ENCODE measurements around the gene PAK6.
A peak's percentile ranks its signal among the peaks of the same experiment; 100 is the strongest.

Gene PAK6

GRCh38 chr15:40312370-40313158 lies 73.7 kb downstream of the PAK6 start:
- no peak for DNase-seq

GRCh38 chr15:40313531-40314398 lies 74.9 kb downstream of the PAK6 start:
- DNase-seq, result peak; percentile 67

- DNase-seq, result no peak
Measured at GRCh38 chr15:40314723-40315276, 75.9 kb downstream of the PAK6 start.

- DNase-seq, result no peak
Measured at GRCh38 chr15:40316931-40317330, 78.1 kb downstream of the PAK6 start.

GRCh38 chr15:40317580-40317979 lies 78.7 kb downstream of the PAK6 start:
- no peak for DNase-seq

- no peak for DNase-seq
Measured at GRCh38 chr15:40320409-40320808, 81.5 kb downstream of the PAK6 start.

- peak; percentile 81 for DNase-seq
Measured at GRCh38 chr15:40320931-40321371, 82.1 kb downstream of the PAK6 start.

GRCh38 chr15:40322531-40323238 lies 83.8 kb downstream of the PAK6 start:
- no peak for DNase-seq

- peak; percentile 93 for DNase-seq
Measured at GRCh38 chr15:40323239-40323952, 84.5 kb downstream of the PAK6 start, which contains the start of gene INAFM2. INAFM2 (plus strand) TSS chr15:40323692; CDS start chr15:40324056, 364 bp downstream.

- no peak for DNase-seq
Measured at GRCh38 chr15:40323953-40324937, 85.4 kb downstream of the PAK6 start.

- no peak for DNase-seq
Measured at GRCh38 chr15:40325188-40325587, 86.3 kb downstream of the PAK6 start.

GRCh38 chr15:40325700-40326099 lies 86.8 kb downstream of the PAK6 start:
- no peak for DNase-seq
